ENCODE measurements around the gene LAMA5. TPM values are rescaled to one million over a fixed set of nuclear protein-coding genes. Genes with fewer than 3 reads are reported as not detected.
"Not testable (repeated sequence)": the region's sequence is repeated elsewhere in the genome, so short reads cannot be mapped to it uniquely, and the experiment has no call there.

LAMA5 gene
- total RNA-seq, 2 experiments from 2014 or later, result 0.81 to 1.5 TPM

DNA sequence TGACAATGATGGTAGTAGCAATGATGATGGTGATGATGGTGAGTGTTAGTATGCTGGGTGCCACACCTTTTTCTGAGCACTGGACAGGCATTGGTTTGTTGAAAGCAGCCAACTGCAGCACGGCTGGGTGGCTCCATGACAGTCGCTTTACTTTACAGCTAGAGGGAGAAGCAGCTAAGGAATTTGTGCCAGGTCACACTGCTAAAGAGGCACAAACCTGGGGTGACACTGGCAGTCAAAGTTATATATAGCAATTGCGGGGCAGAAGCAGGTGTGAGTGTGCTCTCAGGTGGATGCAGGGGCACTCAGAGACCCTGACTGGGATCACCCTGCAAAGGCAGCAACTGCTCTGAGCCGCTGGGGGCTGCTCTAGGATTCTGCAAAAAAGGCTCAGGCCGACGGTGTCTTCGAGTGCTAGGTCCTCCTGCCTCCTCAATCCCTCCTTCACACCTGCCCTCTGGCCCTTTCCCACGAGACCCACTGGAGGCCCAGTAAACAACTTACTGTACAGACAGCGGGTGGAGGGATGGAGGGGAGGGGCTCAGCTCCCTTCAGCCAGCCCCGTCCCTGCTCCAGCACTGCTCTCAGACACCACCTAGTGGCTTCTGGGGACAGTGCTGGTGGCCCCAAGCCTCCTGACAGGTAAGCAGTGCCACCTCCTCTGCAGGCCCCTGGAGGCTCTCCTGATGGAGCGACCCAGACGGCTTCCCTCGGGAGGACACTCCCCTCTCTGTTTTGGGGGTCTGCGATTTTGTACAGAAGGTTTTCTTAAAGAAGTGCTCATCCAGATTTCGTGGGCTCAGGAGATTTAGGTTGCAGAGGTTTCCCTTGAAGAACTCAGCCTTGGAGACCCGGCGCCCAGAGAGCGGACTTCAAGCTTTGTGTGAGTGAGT lies 15.4 kb upstream of the LAMA5 start:
- no peak overlapping the region for H3K27ac Mint-ChIP-seq
- DNase-seq, result peak; percentile 86

DNA sequence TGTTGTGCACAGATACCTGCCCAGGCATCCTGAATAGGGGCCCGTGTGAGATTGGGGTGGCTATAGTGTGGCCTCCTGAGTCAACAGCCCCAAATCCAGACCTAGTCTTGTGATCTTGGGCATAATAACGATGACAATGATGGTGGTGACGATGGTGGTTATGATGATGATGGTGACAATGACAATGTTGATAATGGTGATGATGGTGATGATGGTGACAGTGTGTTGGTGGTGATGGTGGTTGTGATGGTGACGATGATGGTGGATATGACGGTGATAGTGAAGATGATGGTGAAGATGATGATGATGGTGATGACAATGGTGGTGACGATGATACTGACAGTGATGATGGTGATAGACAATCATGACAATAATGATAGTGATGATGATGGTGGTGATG lies 14.7 kb upstream of the LAMA5 start:
- peaks cover 3% of the 10 kb centered on the region for H3K9me3 Mint-ChIP-seq
- CTCF ChIA-PET, result interaction anchor here (0.9 to 2.3 kb wide), 6 partner anchors 10 to 370 kb away, joined by 3 to 15 read pairs (median 4); partner anchors contain the start of gene ADRM1
- peak overlapping the region; percentile 1 for H3K27ac Mint-ChIP-seq
- peaks cover 33% of the 10 kb centered on the region for H3K4me1 Mint-ChIP-seq (ENCODE audit: low read depth)
- no peaks in the 10 kb centered on the region for H3K27me3 Mint-ChIP-seq (ENCODE audit: low read depth)
- no peak overlapping the region for H3K4me3 Mint-ChIP-seq
- intact Hi-C loops (cut with micrococcal nuclease), result loop anchor here (1.0 to 10.0 kb wide), 2 partner anchors 80 to 357 kb away; partner anchors contain the start of gene ADRM1
- peaks cover 16% of the 10 kb centered on the region for H3K36me3 Mint-ChIP-seq (ENCODE audit: low read depth)
- DNase-seq, result no peak

More for the DNA sequence above, 15.4 kb upstream of the LAMA5 start:
- Mint-ChIP-seq H3K4me3 (no peak overlapping the region), H3K9me3 (peaks cover 3% of the 10 kb centered on the region), H3K36me3 (ENCODE audit: low read depth) (peaks cover 19% of the 10 kb centered on the region), H3K27me3 (ENCODE audit: low read depth) (no peaks in the 10 kb centered on the region), H3K4me1 (ENCODE audit: low read depth) (peaks cover 34% of the 10 kb centered on the region)
- CTCF ChIA-PET, result interaction anchor here (0.6 to 2.3 kb wide), 17 partner anchors 9 to 371 kb away, joined by 3 to 15 read pairs (median 3); partner anchors contain the start of genes ADRM1 and SLCO4A1
- intact Hi-C loops (cut with micrococcal nuclease), result loop anchor here (1.0 to 10.0 kb wide), 2 partner anchors 80 to 358 kb away; partner anchors contain the start of gene ADRM1

DNA sequence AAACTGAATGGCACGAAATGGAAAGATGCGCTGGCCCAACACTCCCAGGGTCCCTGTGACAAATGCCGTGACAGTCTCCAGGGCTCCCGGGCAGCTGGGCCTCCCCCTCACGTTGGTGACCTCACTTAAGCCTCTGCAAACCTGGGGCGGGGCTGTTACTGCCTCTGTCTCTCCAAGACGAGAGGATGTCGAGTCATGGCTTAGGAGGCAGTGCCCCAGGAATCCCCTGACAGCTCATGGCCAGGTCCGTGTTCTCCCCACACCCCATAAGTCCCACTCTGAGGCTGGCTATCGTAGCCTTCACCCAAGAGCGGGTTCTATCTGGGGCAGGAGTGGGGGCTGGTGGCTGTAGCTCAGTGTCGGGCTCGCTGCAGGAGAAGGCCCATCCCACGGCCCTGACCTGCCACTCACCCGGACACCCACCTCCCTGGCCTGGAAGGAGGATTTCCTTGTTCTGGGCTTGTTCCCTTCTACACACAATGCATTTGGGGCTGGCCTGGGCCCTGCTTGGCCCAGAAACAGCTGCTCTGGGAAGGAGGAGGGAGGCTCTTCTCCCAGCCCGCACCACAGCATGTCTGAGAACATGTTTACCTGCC lies 14.2 kb upstream of the LAMA5 start:
- intact Hi-C loops (cut with micrococcal nuclease), result loop anchor here (10.0 kb wide), 1 partner anchor 356 kb away; no protein-coding TSS in a partner anchor
- H3K36me3 Mint-ChIP-seq (ENCODE audit: low read depth), result peaks cover 15% of the 10 kb centered on the region
- H3K4me1 Mint-ChIP-seq (ENCODE audit: low read depth), result peaks cover 33% of the 10 kb centered on the region
- H3K27ac Mint-ChIP-seq, result no peak overlapping the region
- H3K27me3 Mint-ChIP-seq (ENCODE audit: low read depth), result no peaks in the 10 kb centered on the region
- H3K9me3 Mint-ChIP-seq, result peaks cover 3% of the 10 kb centered on the region
- peak; percentile 55 for DNase-seq
- H3K4me3 Mint-ChIP-seq, result no peak overlapping the region
- CTCF ChIA-PET, result interaction anchor here (0.6 kb wide), 1 partner anchor 302 kb away, joined by 3 read pairs; no protein-coding TSS in a partner anchor

DNA sequence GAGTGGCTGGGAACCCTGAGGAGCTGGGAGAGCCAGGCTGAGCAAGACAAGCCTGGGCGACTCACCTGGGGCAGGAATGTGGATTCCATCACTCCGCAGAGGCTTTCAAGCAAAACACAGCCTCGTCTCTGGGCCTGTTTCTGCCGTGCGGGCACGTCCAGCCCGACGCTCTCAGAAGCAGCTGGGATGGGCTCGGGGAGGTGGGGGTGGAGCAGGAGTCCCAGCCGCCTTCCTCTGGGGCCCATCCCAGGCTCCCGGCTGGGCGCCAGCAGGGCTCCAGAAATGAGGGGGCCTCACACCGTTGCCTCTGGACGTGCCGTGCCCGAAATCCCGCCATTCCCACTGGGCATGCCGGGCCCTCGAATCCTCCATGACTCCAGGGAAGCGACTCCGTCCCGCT lies 11.1 kb upstream of the LAMA5 start:
- H3K27me3 Mint-ChIP-seq (ENCODE audit: low read depth), result no peaks in the 10 kb centered on the region
- peaks cover 14% of the 10 kb centered on the region for H3K4me1 Mint-ChIP-seq (ENCODE audit: low read depth)
- no peak overlapping the region for H3K27ac Mint-ChIP-seq
- H3K36me3 Mint-ChIP-seq (ENCODE audit: low read depth), result peaks cover 11% of the 10 kb centered on the region
- intact Hi-C loops (cut with micrococcal nuclease), result no loop called here
- CTCF ChIA-PET, result no interaction called here
- H3K9me3 Mint-ChIP-seq, result peaks cover 3% of the 10 kb centered on the region
- H3K4me3 Mint-ChIP-seq, result no peak overlapping the region
- DNase-seq, result no peak

DNA sequence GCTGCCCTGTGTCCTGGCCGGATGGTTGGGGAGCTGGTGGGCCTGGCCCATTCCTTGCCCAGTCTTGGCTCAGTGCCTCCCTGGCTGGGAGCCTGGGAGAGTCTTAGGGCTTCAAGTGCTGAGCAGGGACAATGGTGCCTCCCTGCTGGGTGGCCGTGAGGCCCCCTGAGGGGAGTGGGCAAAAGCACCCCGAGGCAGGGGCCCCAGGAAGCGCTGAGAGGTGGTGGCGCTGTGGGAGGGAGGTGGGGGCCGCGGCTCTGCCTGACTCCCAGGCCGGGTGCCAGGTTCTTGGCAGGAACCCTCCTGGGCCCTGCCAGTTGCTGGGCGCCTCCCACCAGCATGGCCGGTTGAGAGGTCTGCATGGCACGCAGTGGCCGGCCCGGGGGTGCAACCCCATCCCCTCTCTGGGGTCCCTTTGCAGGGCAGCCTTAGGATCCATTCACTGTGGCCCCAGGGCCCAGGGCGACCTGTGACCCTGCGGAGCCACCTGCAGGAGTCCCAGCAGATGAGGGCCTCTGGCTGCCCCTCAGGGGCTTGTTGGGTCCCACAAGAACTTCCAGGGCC lies 10.6 kb upstream of the LAMA5 start:
- peaks cover 8% of the 10 kb centered on the region for H3K36me3 Mint-ChIP-seq (ENCODE audit: low read depth)
- peaks cover 2% of the 10 kb centered on the region for H3K27me3 Mint-ChIP-seq (ENCODE audit: low read depth)
- no peak for DNase-seq
- CTCF ChIA-PET, result no interaction called here
- peaks cover 10% of the 10 kb centered on the region for H3K4me1 Mint-ChIP-seq (ENCODE audit: low read depth)
- H3K4me3 Mint-ChIP-seq, result no peak overlapping the region
- no peak overlapping the region for H3K27ac Mint-ChIP-seq
- peaks cover 3% of the 10 kb centered on the region for H3K9me3 Mint-ChIP-seq
- intact Hi-C loops (cut with micrococcal nuclease), result no loop called here

DNA sequence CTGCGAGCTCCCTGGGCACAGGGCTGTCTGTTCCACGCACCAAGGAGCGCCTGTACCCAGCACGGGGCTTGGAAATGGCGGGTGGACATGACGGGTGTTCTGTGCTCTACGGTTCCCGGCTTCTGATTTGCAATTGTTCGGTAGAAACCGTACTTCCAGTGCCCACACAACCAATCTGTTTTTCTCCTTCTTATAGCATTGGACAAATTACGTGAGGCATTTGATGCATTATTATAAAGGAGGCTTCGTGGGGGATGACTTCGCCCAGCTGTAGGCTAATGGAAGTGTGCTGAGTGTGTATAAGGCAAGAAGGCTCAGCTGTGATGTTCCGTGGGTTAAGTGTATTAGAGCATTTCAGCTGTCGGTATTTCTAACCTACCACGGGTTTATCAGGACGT lies 10.0 kb upstream of the LAMA5 start:
- Mint-ChIP-seq H3K27me3 (ENCODE audit: low read depth) (peaks cover 2% of the 10 kb centered on the region), H3K27ac (no peak overlapping the region), H3K9me3 (peaks cover 3% of the 10 kb centered on the region), H3K4me3 (no peak overlapping the region), H3K4me1 (ENCODE audit: low read depth) (peaks cover 6% of the 10 kb centered on the region), H3K36me3 (ENCODE audit: low read depth) (peaks cover 4% of the 10 kb centered on the region)
- CTCF ChIA-PET, result no interaction called here
- intact Hi-C loops (cut with micrococcal nuclease), result no loop called here
- DNase-seq, result no peak

DNA sequence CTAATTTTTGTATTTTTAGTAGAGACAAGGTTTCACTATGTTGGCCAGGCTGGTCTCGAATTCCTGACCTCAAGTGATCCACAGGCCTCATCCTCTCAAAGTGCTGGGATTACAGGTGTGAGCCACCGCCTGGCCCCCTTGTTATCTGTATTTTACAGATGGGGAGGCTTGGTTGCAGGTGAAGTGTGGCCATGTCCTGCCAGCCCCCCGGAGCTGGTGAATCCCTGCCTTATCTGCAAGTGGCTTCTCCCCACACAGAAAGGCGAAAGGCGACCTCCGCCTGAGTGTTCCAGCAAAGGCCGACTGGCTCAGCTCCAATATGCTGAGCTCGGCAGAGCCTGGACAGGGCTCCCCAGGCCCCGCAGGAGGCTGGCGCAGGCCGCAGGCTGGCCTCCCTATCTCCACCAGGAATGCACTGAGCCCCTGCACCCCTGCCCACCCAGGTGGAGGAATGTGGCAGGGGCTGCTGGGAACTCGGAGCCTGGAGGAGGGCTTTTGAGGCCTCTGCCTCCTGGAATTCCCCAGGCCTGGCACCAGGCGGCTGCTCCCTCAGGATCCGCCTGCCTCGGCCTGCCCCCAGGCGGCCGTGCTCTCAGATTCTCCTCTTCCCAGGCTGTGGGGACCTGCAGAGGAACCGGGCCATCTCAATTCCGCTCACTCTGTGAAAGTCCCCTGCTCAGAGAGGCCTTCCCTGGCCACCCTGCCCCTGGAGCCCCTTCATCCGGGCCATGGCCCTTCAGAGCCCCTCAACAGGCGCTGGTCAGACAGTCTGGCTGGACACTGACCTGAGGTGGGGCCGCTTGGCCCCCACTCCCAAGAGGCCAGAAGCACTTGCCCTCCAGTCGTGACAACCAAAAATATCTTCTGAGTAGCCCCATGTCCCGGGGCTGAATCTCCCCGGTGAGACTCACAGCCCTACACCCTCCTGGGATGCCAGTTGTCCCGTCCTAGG lies 9.3 kb upstream of the LAMA5 start:
- H3K4me1 Mint-ChIP-seq (ENCODE audit: low read depth), result peaks cover 3% of the 10 kb centered on the region
- DNase-seq, result no peak
- H3K27me3 Mint-ChIP-seq (ENCODE audit: low read depth), result peaks cover 2% of the 10 kb centered on the region
- no peaks in the 10 kb centered on the region for H3K9me3 Mint-ChIP-seq
- H3K4me3 Mint-ChIP-seq, result no peak overlapping the region
- no peaks in the 10 kb centered on the region for H3K36me3 Mint-ChIP-seq (ENCODE audit: low read depth)
- CTCF ChIA-PET, result interaction anchor here (1.4 kb wide), 1 partner anchor 76 kb away, joined by 3 read pairs; no protein-coding TSS in a partner anchor
- intact Hi-C loops (cut with micrococcal nuclease), result no loop called here
- no peak overlapping the region for H3K27ac Mint-ChIP-seq

DNA sequence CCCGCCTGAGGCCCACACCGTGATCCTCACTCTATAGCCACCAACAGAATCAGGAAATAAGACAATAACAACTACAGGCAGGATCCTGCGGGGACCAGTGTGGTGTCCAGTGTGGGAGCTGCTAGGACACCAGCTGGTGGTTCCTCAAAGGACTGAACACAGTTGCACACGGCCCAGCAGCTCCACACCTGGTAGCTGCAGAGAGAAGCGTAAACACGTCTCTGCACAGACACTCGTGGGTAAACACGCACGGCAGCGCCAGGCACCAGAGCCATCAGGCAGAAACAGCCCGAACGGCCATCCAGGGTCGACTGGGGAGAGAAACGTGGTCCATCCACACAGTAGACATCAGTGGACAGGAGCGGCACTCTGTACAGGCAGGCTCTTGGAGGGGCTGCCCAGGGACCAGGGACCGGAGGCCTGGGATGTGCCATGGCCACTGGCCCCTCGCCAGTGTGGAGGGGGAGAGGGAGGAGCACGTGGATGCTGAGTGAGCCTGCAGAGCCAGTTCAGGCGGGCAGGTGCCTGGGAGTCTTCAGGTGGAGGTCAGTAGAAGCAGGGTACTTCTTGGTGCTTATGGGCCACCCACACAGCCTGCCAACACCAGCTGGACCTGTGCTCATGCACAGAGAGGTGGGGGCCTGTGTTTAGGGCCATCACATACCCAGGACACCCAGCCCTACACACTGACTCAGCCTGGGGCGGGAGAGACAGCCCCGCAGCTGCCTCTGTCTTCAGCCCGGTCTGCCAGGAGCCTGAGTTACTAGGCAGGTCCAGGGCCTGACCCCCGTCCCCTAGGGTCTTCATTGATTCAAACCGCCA lies 7.4 kb upstream of the LAMA5 start:
- no peak overlapping the region for H3K4me3 Mint-ChIP-seq
- H3K4me1 Mint-ChIP-seq (ENCODE audit: low read depth), result peaks cover under 1% of the 10 kb centered on the region
- intact Hi-C loops (cut with micrococcal nuclease), result no loop called here
- CTCF ChIA-PET, result interaction anchor here (1.4 kb wide), 1 partner anchor 74 kb away, joined by 3 read pairs; no protein-coding TSS in a partner anchor
- peaks cover 2% of the 10 kb centered on the region for H3K27me3 Mint-ChIP-seq (ENCODE audit: low read depth)
- no peak for DNase-seq
- H3K27ac Mint-ChIP-seq, result no peak overlapping the region
- no peaks in the 10 kb centered on the region for H3K9me3 Mint-ChIP-seq
- no peaks in the 10 kb centered on the region for H3K36me3 Mint-ChIP-seq (ENCODE audit: low read depth)

DNA sequence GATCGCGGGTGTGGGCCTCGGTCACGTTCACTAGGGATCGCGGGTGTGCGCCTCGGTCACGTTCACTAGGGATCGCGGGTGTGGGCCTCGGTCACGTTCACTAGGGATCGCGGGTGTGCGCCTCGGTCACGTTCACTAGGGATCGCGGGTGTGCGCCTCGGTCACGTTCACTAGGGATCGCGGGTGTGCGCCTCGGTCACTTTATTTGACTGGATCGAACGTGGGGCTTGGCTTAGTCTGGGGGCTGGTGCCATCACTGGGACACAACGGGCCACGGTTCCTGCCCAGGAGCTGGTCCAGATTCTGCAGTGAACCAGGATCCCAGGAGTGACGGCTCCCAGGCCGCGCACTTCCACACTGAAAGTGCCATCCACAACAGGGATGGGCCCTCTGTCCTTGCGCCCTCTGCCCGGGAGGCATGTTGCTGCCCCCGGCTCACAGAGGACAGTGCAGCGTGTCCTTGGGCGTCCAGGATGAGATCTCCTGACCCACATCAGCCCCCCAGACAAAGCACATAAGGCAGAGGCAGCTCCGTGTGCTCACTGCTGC lies 6.6 kb upstream of the LAMA5 start:
- H3K9me3 Mint-ChIP-seq; intact Hi-C loops (cut with micrococcal nuclease); DNase-seq; H3K4me1 Mint-ChIP-seq (ENCODE audit: low read depth); H3K27me3 Mint-ChIP-seq (ENCODE audit: low read depth); H3K36me3 Mint-ChIP-seq (ENCODE audit: low read depth); H3K4me3 Mint-ChIP-seq; CTCF ChIA-PET; H3K27ac Mint-ChIP-seq: not testable (repeated sequence)

DNA sequence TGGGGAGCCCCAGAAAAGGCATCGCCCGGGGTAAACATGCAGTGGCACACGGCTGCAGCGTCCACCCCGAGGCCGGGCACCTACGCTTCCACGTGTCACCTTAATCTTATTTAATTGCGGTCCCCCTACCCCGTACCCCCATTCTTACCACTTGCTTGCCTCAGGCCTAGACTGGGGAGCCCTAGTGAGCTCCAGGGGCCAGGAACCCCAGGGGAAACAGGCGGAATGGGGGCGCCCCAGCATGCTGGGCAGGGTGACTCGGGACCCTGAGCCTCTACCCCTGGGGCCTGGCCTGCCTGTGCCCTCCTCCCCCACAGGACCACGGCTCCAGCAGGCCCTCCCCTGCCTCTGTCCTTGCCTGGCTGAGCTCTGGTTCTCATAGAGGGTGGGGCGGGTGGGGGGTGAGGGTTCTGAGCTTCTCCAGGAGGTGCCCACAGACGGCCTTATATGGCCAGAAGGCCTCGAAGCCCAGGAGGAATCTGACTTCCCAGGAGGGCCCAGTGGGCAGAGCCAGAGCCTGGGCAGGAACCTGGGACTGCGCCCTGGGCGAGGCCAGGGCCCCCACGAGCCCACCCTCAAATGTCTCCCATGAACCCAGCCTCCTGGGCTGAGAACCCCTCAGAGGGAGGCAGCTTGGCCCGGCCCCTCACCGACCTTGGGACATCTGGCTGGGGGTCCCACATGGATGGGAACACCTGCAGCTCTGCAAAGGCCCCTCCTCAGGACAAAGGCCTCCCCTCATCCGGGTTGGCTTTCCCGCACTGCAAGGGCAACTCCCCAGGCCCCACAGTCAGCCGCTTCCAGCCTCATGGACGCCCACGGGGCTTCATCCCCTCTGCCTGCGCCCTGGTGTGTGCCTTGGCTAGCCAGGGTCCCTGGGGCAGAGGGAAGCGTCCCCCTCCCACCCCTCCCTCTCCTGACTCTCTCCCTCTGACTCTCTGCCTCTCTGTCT lies 5.2 kb upstream of the LAMA5 start:
- intact Hi-C loops (cut with micrococcal nuclease), result no loop called here
- no peak overlapping the region for H3K27ac Mint-ChIP-seq
- H3K4me3 Mint-ChIP-seq, result no peak overlapping the region
- CTCF ChIA-PET, result interaction anchor here (1.2 kb wide), 1 partner anchor 10 kb away, joined by 3 read pairs; no protein-coding TSS in a partner anchor
- no peak for DNase-seq
- H3K4me1 Mint-ChIP-seq (ENCODE audit: low read depth), result peaks cover 6% of the 10 kb centered on the region
- H3K9me3 Mint-ChIP-seq, result no peaks in the 10 kb centered on the region
- H3K27me3 Mint-ChIP-seq (ENCODE audit: low read depth), result peaks cover 12% of the 10 kb centered on the region
- no peaks in the 10 kb centered on the region for H3K36me3 Mint-ChIP-seq (ENCODE audit: low read depth)
